ENCODE measurements around the gene TACR1.

The TACR1 gene

GRCh38 chr2:75142081-75142480 is 57.2 kb downstream of the TACR1 start:
- DNase-seq: no peak

DNA sequence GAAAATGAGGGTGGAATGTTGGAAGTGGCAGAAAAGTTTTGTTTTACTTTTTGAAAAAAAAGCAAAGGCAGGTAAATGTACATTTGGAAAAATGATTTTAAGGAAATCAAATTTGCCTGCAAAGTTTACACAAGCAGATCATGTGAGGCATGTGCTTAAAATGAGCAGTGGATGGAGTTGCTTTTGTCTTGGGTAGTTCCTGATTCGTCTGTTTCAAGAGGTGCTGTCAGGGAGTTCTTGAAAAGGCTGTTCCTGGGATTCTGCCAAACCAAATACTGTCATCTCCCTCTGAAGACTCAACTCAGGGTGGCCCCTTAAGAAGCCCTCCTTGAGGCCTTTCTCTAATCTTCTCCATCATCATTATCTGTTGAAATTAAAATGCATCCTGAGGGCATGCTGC is 59.0 kb downstream of the TACR1 start:
- DNase-seq: peak; percentile 11

- no peak for DNase-seq
Observed at GRCh38 chr2:75139171-75139570, 60.1 kb downstream of the TACR1 start.

DNA sequence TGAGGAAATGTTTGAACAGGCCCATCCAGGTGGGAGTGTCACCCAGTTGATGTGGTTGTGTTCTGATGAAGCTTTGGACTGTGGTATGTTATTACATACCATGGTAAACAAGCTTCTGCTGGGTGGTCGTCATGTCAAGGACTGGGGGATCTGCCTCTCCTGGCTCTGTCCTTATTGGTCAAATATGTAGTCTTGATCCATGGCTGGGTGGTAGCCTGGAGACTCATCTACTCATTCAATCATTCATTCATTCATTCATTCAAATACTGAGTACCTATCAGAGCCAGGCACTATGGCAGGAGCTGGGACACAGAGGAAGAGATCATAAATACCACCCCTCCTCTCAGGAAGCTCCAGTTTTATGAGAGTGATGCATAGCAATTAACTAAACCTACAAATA is 60.8 kb downstream of the TACR1 start:
- no peak for DNase-seq

DNA sequence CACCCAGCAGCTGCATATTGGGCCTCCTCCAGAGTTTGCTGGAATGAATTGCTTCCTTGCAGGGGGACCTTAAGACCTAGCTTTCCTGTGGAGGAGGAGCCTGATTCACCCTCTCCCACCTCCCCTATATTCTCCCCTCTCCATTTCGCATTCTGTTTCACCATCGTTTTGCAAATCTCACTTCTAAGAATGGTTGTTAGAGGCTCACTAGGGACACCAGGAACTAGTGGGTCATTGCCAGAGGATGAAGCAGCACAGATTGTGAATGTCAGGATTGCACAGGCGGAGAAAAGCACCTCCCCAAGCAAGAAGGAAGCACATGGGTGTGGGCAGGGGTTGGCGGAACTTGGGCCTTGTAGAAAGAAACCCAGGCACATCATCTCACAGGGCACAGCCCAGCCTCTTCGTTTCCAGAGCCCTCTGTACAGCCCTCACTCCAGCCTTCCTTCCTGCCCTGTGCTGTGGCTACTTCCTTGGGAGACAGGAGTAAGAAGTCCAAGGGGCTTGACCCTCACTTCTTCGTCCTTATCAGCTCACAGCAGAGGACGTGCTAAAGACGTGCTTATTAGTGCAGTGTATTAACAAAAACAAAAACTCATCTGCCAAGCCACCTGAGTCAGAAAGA is 63.4 kb downstream of the TACR1 start:
- no peak for DNase-seq

- DNase-seq: no peak
Observed at GRCh38 chr2:75134860-75135259, 64.5 kb downstream of the TACR1 start.

- DNase-seq: peak; percentile 54
Observed at GRCh38 chr2:75133621-75134570, 65.4 kb downstream of the TACR1 start.

GRCh38 chr2:75130171-75130570 is 69.1 kb downstream of the TACR1 start:
- no peak for DNase-seq

DNA sequence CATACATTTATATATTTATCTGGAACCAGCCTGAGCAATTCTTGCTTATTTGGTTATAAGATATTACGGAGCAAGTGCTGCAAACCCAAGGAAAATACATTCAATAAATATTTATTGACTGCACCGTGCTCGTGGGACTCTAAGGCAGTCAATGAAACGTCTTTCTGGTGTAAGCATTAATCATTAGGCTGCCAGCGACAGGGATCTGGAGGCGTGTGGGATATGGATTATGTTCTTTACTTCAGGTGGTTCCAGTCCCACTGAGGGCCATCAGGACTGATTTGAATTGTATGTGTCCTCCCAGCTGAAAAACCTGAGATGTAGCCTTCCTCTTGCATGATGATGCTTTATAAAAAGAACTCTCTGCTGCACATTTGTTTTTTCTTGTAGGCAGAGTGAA is 75.4 kb downstream of the TACR1 start:
- DNase-seq: no peak

DNA sequence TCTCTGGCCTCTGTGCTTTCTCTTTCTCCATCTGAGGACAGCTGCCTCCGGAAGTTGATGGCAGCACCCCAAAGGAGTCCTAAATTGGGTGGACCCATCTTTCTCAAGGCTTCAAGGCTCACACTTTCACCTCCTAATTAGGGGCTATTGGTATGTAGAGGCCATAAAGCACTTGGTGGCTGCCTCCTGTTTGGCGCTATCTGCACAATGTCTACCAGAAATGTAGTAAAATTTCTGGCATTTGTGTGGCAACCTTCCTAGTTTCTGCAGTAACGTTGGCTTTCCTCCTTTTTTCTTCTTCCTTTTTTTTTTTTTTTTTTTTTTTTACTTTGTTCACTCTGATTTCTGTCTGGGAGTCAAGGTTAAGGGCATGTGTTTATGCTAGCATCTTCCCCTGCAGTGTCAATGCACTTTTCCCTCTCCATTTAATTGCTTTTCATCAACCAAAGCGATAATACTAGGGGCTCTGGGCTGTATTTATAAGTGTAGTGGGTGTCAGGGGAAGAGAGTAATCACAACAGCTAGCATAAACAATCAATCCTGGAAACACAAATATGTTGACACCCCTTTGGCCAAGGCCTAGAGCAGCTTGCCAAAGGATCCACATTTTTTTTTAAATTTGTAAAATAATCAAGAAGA is 86.0 kb downstream of the TACR1 start:
- DNase-seq: no peak

GRCh38 chr2:75108937-75109482 is 90.3 kb downstream of the TACR1 start:
- no peak for DNase-seq

- DNase-seq: no peak
Observed at GRCh38 chr2:75102011-75102410, 97.3 kb downstream of the TACR1 start.

DNA sequence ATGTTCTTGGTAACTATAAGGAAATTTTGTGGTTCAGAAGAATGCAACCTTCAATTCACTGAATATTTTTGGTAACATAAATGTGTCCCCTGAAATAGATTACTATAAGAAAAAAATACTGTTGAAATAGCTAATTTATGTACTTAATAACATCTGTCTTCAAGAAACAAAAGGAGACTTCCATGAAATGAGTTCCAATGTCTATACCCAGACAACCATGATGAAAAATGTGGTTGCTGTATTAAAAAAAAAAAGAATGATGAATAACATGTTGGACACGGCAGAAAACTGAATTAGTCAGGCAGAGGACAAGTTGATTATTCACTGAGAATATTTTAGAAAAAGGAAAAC is 98.5 kb downstream of the TACR1 start:
- DNase-seq: peak; percentile 48

DNA sequence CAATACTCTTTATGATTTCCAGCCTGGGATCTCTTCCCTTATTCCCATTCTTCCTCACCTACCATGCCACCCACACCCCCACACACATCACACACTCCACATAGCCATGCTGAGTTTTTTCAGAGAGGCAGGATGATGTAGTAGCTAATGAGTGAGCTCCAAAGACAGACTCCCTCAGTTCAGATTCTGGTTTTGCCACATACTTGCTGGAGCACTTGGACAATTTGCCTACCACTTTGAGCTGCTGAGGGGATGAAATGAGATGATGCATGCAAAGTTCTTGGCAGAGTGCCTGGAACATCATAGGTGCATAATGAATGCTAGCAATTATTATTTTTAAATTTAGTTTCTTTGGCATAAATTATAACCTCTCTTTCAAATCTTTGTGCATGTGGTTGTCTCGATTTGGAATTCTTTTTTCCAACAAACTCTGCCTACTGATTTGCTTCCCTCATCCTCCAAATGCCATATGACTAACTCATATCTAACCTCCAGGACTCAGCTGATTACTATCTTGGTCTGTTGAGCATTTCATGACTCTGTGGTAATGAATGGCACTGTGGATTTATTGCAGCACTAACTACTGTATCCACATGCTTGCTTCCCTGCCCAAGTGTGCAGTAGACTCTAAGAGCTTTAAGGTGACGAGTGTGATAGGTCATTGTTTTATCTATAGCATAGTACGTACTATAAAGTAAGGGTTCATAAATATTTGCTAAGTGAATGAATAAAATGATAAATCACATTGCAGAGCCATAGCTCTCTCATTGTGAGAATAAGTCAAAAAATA is 99.1 kb downstream of the TACR1 start:
- DNase-seq: peak; percentile 80

DNA sequence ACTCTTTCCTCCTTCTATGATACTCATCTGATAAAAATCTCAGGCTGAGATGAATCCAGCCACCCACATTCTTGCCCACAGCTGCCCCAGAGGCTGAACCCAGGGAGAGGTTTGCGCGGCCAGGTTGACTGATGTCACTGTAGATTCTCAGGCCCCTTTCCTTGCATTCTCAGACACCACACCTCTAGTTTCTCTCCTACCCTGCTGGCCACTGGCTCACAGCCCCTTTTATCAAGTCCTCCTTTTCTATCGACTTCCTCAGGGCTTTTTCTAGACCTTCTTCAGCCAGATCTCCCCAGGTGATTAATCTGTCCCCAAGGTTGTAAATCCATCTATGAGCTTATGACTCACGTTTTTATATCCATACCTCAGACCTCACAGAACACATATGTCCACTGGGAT is 99.8 kb downstream of the TACR1 start:
- DNase-seq: peak; percentile 4

- peak; percentile 37 for DNase-seq
Observed at GRCh38 chr2:75098856-75099255, 100.5 kb downstream of the TACR1 start.

DNA sequence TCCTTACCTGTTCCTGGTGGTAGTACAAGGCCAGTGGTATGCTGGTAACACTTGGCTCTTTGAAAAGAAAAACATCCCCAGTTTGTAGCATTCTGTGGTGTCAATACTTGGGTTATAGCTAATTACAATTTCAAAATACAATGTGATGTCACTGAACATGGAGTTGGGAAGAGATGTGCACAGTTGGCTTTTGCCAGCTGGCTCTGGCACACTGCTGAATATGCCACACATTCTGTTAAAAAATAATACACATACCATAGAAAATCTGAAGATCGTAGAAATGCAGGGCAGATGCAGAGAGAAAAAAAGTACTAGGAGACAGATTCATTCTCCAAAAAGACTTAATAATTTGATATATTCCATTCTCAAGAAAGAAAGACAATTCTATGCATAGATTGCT is 101.5 kb downstream of the TACR1 start:
- no peak for DNase-seq

GRCh38 chr2:75094405-75094804 is 104.9 kb downstream of the TACR1 start:
- DNase-seq: no peak

GRCh38 chr2:75090770-75091515 is 108.4 kb downstream of the TACR1 start:
- no peak for DNase-seq

GRCh38 chr2:75089471-75089870 is 109.8 kb downstream of the TACR1 start:
- DNase-seq: no peak

- no peak for DNase-seq
Observed at GRCh38 chr2:75088791-75089190, 110.5 kb downstream of the TACR1 start.

DNA sequence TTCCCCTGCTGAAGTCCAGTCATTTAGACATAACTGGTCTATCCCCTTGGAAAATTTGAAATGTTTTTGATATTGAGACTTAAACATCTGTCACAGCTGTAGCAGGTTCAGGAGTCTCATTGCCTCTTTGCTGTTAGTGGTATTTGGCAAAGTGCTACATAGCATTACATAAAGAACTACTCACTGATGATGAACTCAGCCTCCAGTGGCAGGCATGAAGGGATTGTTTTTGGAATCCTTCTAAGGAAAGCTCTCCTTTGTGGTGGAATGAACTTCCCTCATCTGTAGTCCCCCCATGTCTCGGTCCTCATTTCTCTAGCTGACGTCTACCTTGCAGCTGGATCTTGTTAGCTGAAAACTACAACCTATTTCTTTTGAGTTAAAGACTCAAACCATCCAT is 111.6 kb downstream of the TACR1 start:
- peak; percentile 17 for DNase-seq
